Muscle layer of colon (tissue), 2 donors: ENCODE results near the gene HNRNPH2.
A peak's percentile ranks its signal among the peaks of the same experiment; 100 is the strongest.

Source experiments
- H3K27ac ChIP-seq: one replicate; pipeline ENCODE4 v1.7.0; 2013; ENCODE audit warnings: low read depth, mild to moderate bottlenecking, low read length, moderate library complexity
- H3K27me3 ChIP-seq, 2 donors: one replicate each; pipeline ENCODE4 v1.7.0; 2013; ENCODE audit warnings: low read length in 2 of 2, mild to moderate bottlenecking in 2 of 2; ENCODE audit not compliant: insufficient read depth in 2 of 2, control insufficient read depth in 1 of 2
- H3K36me3 ChIP-seq: one replicate; pipeline ENCODE4 v1.7.0; 2013; ENCODE audit warnings: mild to moderate bottlenecking, low read length; ENCODE audit not compliant: insufficient read depth
- H3K4me1 ChIP-seq: one replicate; pipeline ENCODE4 v1.7.0; 2013; ENCODE audit warnings: mild to moderate bottlenecking, low read length; ENCODE audit not compliant: insufficient read depth
- H3K4me3 ChIP-seq, 2 donors: one replicate each; pipeline ENCODE4 v1.7.0; 2013; ENCODE audit warnings: low read length in 2 of 2, low read depth in 1 of 2, mild to moderate bottlenecking in 1 of 2, moderate library complexity in 1 of 2
- H3K9ac ChIP-seq: one replicate; pipeline ENCODE4 v1.7.0; 2013; ENCODE audit warnings: low read length
- H3K9me3 ChIP-seq: one replicate; pipeline ENCODE4 v1.7.0; 2013; ENCODE audit warnings: mild to moderate bottlenecking, low read length
- donor health status: abdominal sarcoma.
- donor health status: Adenocarcinoma of cecum.

The HNRNPH2 gene, protein sequence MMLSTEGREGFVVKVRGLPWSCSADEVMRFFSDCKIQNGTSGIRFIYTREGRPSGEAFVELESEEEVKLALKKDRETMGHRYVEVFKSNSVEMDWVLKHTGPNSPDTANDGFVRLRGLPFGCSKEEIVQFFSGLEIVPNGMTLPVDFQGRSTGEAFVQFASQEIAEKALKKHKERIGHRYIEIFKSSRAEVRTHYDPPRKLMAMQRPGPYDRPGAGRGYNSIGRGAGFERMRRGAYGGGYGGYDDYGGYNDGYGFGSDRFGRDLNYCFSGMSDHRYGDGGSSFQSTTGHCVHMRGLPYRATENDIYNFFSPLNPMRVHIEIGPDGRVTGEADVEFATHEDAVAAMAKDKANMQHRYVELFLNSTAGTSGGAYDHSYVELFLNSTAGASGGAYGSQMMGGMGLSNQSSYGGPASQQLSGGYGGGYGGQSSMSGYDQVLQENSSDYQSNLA

DNA sequence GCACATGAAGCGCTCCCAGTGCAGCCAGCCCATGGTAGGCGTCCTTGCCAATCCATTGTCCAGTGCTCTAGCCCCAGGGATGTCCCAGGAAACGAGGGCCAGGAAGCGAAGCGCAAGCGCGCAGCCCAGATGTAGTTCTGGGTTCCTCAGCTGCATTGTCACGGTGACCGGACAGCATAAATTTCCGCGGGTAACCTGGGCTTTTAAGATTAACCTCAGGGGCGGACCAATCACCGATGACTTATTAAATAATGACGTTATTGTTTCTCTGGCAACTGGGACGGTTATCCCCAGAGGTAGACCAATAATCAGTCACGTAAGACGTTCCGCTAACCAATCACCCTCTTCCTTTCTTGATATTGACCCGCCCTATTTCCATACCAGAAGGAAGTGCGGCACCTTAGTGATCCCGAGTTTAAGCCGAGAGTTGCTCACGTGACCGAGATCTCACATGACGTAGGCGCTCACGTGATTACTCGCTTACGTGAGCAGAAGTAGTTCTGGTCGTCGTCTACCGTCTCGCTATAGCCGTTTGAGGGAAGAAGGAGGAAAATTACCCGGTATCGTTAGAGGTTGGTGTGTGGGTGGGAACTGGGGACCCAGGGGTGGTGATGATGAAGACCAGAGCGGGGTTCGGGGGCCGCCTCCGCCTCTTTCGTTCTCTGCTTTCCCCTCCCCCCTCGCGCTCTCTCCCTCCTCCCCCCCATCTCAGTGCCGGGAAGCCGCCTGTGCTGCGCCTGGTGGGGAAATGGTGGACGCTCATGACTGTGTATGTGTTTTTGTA, at the start of gene HNRNPH2, which contains the start of gene GLA:
Gene HNRNPH2 (plus strand): TSS at position 475 of the 784 bp plus-strand sequence. CDS start 3,767 bp downstream, outside the sequence.
Gene GLA (minus strand): TSS at position 178 of the 784 bp plus-strand sequence. CDS start 22 bp downstream, at position 156.
- no peaks in the 10 kb centered on the region for H3K27me3 ChIP-seq
- H3K9ac ChIP-seq: peak within 1 kb of the TSS; percentile 85
- peak within 1 kb of the TSS; percentile 56 to 61 for H3K4me3 ChIP-seq
- peak within 1 kb of the TSS; percentile 71 for H3K27ac ChIP-seq
- H3K9me3 ChIP-seq: no peaks in the 10 kb centered on the region
- H3K36me3 ChIP-seq: peaks cover 10% of the 10 kb centered on the region
- H3K4me1 ChIP-seq: peaks cover 4% of the 10 kb centered on the region

DNA sequence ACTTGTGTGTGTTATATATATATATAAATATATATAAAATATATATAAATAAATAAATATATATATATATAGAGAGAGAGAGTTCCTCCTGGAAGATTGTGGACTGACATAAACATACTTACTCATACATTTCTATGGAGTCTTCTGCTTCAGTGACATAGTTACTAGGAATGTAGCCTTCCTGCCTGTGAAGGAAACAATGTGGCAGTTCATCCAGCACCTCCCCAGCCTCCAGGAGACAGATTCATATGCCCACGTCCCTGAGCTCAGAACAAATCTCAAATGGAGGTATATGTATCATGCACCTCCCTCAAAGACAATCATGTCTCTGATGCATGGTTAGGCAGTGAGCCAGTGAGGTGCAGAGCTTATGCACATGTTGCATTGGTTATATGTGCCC, 48.1 kb upstream of the HNRNPH2 start:
- Histone ChIP-seq H3K36me3 (no peaks in the 10 kb centered on the region), H3K9me3 (no peaks in the 10 kb centered on the region), H3K27me3 (no peaks in the 10 kb centered on the region), H3K4me1 (no peaks in the 10 kb centered on the region), H3K27ac (no peak overlapping the region), H3K4me3 (no peak overlapping the region), H3K9ac (no peak overlapping the region)

DNA sequence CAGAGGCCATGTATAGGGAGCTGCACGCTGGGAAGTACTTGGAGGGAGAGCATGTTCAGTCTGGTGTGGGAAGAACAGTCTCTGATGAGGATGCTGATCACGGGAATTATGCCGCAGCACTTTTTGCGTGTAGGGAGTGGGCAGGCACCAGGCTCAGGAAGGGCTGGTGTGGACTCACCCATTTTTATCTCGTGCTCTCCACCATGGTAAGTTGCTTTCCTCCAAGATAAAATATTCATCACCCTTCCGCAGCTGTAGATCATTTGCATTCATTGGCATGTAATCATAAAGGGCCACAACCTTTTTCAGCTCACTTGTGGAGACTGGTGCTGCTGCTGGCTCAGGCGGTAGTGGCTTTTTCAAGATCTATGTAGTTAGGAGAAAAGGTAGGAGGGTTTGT, 47.6 kb upstream of the HNRNPH2 start:
- Histone ChIP-seq H3K4me3 (no peak overlapping the region), H3K9me3 (no peaks in the 10 kb centered on the region), H3K36me3 (no peaks in the 10 kb centered on the region), H3K4me1 (no peaks in the 10 kb centered on the region), H3K27me3 (no peaks in the 10 kb centered on the region), H3K27ac (no peak overlapping the region), H3K9ac (no peak overlapping the region)

DNA sequence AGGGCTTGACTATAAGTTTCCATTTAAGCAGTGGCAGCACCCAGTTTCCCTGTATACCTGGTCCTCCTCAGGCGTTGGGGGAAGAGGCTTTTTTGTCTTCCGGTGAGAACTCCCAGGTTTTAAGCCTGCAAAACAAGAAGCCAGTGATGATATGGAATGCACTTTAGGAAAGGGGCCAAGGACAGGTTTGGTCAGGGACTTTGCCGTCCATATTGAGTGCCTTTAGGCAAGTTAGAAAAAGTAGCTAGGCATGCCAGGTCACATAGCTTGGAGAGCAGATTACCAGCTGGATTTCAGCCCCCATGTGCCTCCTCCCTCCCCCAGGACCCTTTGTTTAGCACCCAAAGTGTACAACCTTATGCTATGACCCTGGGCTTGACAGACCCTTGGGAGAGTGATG, 45.9 kb upstream of the HNRNPH2 start:
- Histone ChIP-seq H3K4me3 (no peak overlapping the region), H3K4me1 (no peaks in the 10 kb centered on the region), H3K27ac (no peak overlapping the region), H3K9me3 (no peaks in the 10 kb centered on the region), H3K36me3 (no peaks in the 10 kb centered on the region), H3K27me3 (no peaks in the 10 kb centered on the region), H3K9ac (no peak overlapping the region)

DNA sequence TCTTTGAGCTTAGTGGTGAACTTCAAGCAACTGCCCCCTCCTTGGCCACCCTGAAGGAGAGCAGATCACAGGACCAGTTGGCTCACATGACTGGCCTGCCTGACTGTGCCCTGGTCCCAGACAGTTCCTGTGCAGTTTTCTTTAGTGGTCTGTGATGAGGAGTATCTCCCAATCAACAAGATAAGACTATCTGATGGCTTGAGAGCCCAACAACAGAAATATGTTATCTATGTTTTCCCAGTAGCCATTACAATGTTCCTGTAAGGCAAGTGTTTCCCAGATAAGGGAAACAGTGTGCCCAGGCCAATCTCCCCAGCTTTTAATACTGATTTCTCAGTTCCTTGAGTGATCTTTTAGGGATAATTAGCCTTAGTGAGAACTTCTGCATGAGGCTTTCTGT, 45.3 kb upstream of the HNRNPH2 start:
- H3K4me3 ChIP-seq: no peak overlapping the region
- no peaks in the 10 kb centered on the region for H3K9me3 ChIP-seq
- H3K27ac ChIP-seq: no peak overlapping the region
- no peak overlapping the region for H3K9ac ChIP-seq
- no peaks in the 10 kb centered on the region for H3K27me3 ChIP-seq
- H3K4me1 ChIP-seq: no peaks in the 10 kb centered on the region
- no peaks in the 10 kb centered on the region for H3K36me3 ChIP-seq

GRCh38 chrX:101365301-101365795, 42.7 kb upstream of the HNRNPH2 start:
- H3K27me3 ChIP-seq: no peaks in the 10 kb centered on the region
- no peaks in the 10 kb centered on the region for H3K4me1 ChIP-seq
- no peak overlapping the region for H3K27ac ChIP-seq
- no peak overlapping the region for H3K9ac ChIP-seq
- no peaks in the 10 kb centered on the region for H3K9me3 ChIP-seq
- H3K36me3 ChIP-seq: no peaks in the 10 kb centered on the region
- no peak overlapping the region for H3K4me3 ChIP-seq

- Histone ChIP-seq H3K4me1 (no peaks in the 10 kb centered on the region), H3K27ac (no peak overlapping the region), H3K4me3 (no peak overlapping the region), H3K27me3 (no peaks in the 10 kb centered on the region), H3K9me3 (no peaks in the 10 kb centered on the region), H3K9ac (no peak overlapping the region), H3K36me3 (no peaks in the 10 kb centered on the region)
Measured at GRCh38 chrX:101368800-101369199, 39.2 kb upstream of the HNRNPH2 start.

GRCh38 chrX:101369687-101370086, 38.3 kb upstream of the HNRNPH2 start:
- H3K9ac ChIP-seq: no peak overlapping the region

DNA sequence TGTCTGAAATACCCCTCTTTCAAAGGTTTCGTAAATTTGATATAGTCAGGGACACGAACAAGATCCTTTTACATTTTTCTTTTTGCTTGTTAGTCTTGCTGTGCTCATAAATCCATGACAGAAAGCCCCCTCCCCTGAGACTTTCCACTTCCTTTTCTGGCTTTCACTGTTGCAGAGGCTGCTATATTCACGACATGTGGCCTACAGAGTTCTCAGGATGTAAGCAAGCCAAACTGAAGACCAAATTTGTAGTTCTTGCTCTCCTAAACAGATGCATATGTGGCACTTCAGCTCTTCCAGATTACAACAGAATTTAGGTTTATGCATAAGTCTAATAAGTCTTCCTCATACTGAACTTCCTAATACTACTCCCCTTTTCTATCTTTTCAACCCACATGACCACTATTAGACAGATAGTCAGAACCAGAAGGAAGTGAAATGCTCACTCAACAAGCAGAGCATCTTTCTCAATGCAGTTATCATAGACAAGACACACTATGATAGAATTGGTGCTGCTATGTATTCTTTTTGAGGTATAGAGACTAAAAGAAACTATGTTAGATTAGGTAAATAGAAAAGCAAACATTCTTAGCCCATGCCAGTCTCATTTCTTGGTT, 37.0 kb upstream of the HNRNPH2 start:
- Histone ChIP-seq H3K27ac (no peak overlapping the region), H3K9ac (no peak overlapping the region), H3K36me3 (no peaks in the 10 kb centered on the region), H3K9me3 (no peaks in the 10 kb centered on the region), H3K4me3 (no peak overlapping the region), H3K27me3 (no peaks in the 10 kb centered on the region), H3K4me1 (no peaks in the 10 kb centered on the region)

More at GRCh38 chrX:101369687-101370086, 38.3 kb upstream of the HNRNPH2 start:
- H3K9me3 ChIP-seq: no peaks in the 10 kb centered on the region
- no peak overlapping the region for H3K4me3 ChIP-seq
- H3K36me3 ChIP-seq: no peaks in the 10 kb centered on the region
- H3K27me3 ChIP-seq: no peaks in the 10 kb centered on the region
- no peaks in the 10 kb centered on the region for H3K4me1 ChIP-seq
- no peak overlapping the region for H3K27ac ChIP-seq

GRCh38 chrX:101377547-101377946, 30.5 kb upstream of the HNRNPH2 start:
- peaks cover 0 to 4% of the 10 kb centered on the region in 2 donors for H3K27me3 ChIP-seq
- no peaks in the 10 kb centered on the region for H3K4me1 ChIP-seq
- no peaks in the 10 kb centered on the region for H3K9me3 ChIP-seq
- H3K27ac ChIP-seq: no peak overlapping the region
- no peak overlapping the region for H3K9ac ChIP-seq
- no peak overlapping the region for H3K4me3 ChIP-seq
- no peaks in the 10 kb centered on the region for H3K36me3 ChIP-seq

- no peak overlapping the region for H3K9ac ChIP-seq
Measured at GRCh38 chrX:101383679-101384205, 24.3 kb upstream of the HNRNPH2 start.

More at GRCh38 chrX:101383679-101384205, 24.3 kb upstream of the HNRNPH2 start:
- Histone ChIP-seq H3K4me3 (no peak overlapping the region), H3K9me3 (no peaks in the 10 kb centered on the region), H3K27me3 (peaks cover 0 to 4% of the 10 kb centered on the region in 2 donors), H3K4me1 (no peaks in the 10 kb centered on the region), H3K27ac (no peak overlapping the region), H3K36me3 (no peaks in the 10 kb centered on the region)
